ENCODE results near the gene SLC22A2. TPM values are rescaled to one million over a fixed set of nuclear protein-coding genes. Genes with fewer than 3 reads are reported as not detected.

Gene SLC22A2
- total and polyA plus RNA-seq, 2 of the 13 experiments (the other 11 are each of a cell fraction or from before 2014, with no cell fraction given) = not detected

DNA sequence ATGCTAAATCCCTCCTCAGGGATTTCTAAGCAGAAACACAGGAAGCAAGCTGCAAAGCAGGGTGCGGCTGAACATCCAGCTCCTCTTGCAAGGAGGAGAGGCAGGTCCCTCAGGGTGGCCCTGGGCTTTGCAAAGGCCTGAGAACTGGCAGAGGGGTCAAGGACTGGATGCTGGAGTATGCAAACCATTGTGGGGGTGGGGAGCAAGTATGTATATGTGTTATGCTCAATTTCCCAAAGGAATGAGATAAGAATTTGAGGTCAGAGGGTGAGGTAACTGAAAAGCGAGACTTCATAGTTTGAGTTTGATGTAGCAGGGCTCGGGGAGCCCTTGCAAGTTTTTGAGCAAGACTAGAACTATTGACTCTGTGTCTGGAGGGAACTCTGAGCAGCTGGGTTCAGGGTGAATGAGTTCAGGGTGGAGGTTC, 11.2 kb downstream of the SLC22A2 start:
- Histone ChIP-seq H3K36me3 (replicated peaks in 1 of 2; ENCODE audit: control insufficient read depth in 1 of 2, insufficient read depth in 2 of 2, low read length in 2 of 2) (no peaks in the 10 kb centered on the region), H3K9me3 (ENCODE audit: low read length) (no peaks in the 10 kb centered on the region), H3K9ac (ENCODE audit: insufficient read depth, low read depth, low read length) (no peak overlapping the region), H3K27me3 (ENCODE audit: control insufficient read depth in 1 of 2, insufficient read depth in 2 of 2, low read length in 2 of 2) (no peaks in the 10 kb centered on the region), H2AFZ (ENCODE audit: low read length) (no peak overlapping the region), H3K4me3 (replicated peaks in 1 of 3; ENCODE audit: insufficient read depth in 1 of 3, low read depth in 2 of 3, low read length in 3 of 3) (no peak overlapping the region), H4K20me1 (ENCODE audit: insufficient read depth, low read length) (no peaks in the 10 kb centered on the region), H3K79me2 (ENCODE audit: insufficient read depth, low read length) (no peaks in the 10 kb centered on the region), H3K4me2 (ENCODE audit: low read depth, low read length) (no peak overlapping the region), H3K4me1 (ENCODE audit: insufficient read depth, low read length) (no peaks in the 10 kb centered on the region), H3K27ac (ENCODE audit: extremely low read length, insufficient read depth, low read length) (no peak overlapping the region)
- BruUV-seq (replicated peaks) = no TSS peak
- ChIA-PET POLR2A (no interaction called here), CTCF (ENCODE audit: low intra/inter-chr PET ratio, low total read pairs) (no interaction called here)
- TF ChIP-seq ZNF549 (CRISPR knock-in tag; IDR thresholded peaks at IDR 0.05) (no peak), ZEB1 (IDR thresholded peaks at IDR 0.05; ENCODE audit: insufficient replicate concordance, low read depth) (no peak), ETV6 (CRISPR knock-in tag; conservative IDR thresholded peaks at IDR 0.05) (no peak), ZNF260 (CRISPR knock-in tag; IDR thresholded peaks at IDR 0.05; ENCODE audit: borderline replicate concordance, low read depth) (no peak), NONO (IDR thresholded peaks at IDR 0.05) (no peak), NONO (CRISPR knock-in tag; conservative IDR thresholded peaks at IDR 0.05) (no peak), ZNF430 (CRISPR knock-in tag; IDR thresholded peaks at IDR 0.05) (no peak), ESRRA (CRISPR knock-in tag; IDR thresholded peaks at IDR 0.05; ENCODE audit: low read depth) (no peak), PREB (CRISPR knock-in tag; IDR thresholded peaks at IDR 0.05) (no peak), ZNF496 (CRISPR knock-in tag; IDR thresholded peaks at IDR 0.05; ENCODE audit: insufficient replicate concordance) (no peak), ATF7-NPFF (CRISPR knock-in tag; IDR thresholded peaks at IDR 0.05; ENCODE audit: low read depth) (no peak)
- TF ChIP-seq, protein P1, sequence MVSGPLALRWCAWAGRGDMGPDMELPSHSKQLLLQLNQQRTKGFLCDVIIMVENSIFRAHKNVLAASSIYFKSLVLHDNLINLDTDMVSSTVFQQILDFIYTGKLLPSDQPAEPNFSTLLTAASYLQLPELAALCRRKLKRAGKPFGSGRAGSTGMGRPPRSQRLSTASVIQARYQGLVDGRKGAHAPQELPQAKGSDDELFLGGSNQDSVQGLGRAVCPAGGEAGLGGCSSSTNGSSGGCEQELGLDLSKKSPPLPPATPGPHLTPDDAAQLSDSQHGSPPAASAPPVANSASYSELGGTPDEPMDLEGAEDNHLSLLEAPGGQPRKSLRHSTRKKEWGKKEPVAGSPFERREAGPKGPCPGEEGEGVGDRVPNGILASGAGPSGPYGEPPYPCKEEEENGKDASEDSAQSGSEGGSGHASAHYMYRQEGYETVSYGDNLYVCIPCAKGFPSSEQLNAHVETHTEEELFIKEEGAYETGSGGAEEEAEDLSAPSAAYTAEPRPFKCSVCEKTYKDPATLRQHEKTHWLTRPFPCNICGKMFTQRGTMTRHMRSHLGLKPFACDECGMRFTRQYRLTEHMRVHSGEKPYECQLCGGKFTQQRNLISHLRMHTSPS (CRISPR knock-in tag; IDR thresholded peaks at IDR 0.05; ENCODE audit: low read depth) = no peak
- TF ChIP-seq, protein P2, sequence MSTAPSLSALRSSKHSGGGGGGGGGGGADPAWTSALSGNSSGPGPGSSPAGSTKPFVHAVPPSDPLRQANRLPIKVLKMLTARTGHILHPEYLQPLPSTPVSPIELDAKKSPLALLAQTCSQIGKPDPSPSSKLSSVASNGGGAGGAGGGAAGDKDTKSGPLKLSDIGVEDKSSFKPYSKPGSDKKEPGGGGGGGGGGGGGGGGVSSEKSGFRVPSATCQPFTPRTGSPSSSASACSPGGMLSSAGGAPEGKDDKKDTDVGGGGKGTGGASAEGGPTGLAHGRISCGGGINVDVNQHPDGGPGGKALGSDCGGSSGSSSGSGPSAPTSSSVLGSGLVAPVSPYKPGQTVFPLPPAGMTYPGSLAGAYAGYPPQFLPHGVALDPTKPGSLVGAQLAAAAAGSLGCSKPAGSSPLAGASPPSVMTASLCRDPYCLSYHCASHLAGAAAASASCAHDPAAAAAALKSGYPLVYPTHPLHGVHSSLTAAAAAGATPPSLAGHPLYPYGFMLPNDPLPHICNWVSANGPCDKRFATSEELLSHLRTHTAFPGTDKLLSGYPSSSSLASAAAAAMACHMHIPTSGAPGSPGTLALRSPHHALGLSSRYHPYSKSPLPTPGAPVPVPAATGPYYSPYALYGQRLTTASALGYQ (CRISPR knock-in tag; IDR thresholded peaks at IDR 0.05) = no peak
- TF ChIP-seq, protein P3, sequence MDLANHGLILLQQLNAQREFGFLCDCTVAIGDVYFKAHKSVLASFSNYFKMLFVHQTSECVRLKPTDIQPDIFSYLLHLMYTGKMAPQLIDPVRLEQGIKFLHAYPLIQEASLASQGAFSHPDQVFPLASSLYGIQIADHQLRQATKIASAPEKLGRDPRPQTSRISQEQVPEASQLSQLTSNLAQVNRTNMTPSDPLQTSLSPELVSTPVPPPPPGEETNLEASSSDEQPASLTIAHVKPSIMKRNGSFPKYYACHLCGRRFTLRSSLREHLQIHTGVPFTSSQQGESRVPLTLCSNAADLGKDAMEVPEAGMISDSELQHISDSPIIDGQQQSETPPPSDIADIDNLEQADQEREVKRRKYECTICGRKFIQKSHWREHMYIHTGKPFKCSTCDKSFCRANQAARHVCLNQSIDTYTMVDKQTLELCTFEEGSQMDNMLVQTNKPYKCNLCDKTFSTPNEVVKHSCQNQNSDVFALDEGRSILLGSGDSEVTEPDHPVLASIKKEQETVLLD (CRISPR knock-in tag; IDR thresholded peaks at IDR 0.05; ENCODE audit: low read depth) = no peak
- TF ChIP-seq, protein P4, sequence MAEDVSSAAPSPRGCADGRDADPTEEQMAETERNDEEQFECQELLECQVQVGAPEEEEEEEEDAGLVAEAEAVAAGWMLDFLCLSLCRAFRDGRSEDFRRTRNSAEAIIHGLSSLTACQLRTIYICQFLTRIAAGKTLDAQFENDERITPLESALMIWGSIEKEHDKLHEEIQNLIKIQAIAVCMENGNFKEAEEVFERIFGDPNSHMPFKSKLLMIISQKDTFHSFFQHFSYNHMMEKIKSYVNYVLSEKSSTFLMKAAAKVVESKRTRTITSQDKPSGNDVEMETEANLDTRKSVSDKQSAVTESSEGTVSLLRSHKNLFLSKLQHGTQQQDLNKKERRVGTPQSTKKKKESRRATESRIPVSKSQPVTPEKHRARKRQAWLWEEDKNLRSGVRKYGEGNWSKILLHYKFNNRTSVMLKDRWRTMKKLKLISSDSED (CRISPR knock-in tag; IDR thresholded peaks at IDR 0.05) = no peak
- WGBS (ENCODE audit: low lambda C conversion rate) = 19% methylated on average over 3 of the region's 3 CpGs
- intact Hi-C loops (cut with micrococcal nuclease; ENCODE audit: unreplicated experiment) = no loop called here
- FAIRE-seq (no peak), ATAC-seq (no peak), DNase-seq (ENCODE audit: low spot score) (no peak)
- in situ Hi-C loops (cut with HindIII; ENCODE audit: extremely low pct_ligation_motif_present, low pct_unique_long_range_greater_than_20kb) = no loop called here

Data from HepG2 (cell line).